Fibroblast of lung (primary cell): ENCODE data around the gene TMEM169.

Source experiments
- CTCF ChIP-seq, 2 donors: IDR thresholded peaks in 1 of 2; conservative IDR thresholded peaks in 1 of 2; 1 replicate in 1 of 2; 2 replicates in 1 of 2; pipeline ENCODE4 v1.5.1; 2011 to 2012; ENCODE audit warnings: low read length in 2 of 2, control low read depth in 1 of 2, inconsistent platforms in 1 of 2, low read depth in 1 of 2, mild to moderate bottlenecking in 1 of 2
- EZH2 ChIP-seq: IDR thresholded peaks from 2 replicates; pipeline ENCODE4 v1.5.1; 2012; ENCODE audit warnings: low read length, control low read depth, mild to moderate bottlenecking; ENCODE audit errors: missing control alignments

- no peak for TF ChIP-seq CTCF (conservative IDR thresholded peaks at IDR 0.05 in 1 of 2, IDR thresholded peaks at IDR 0.05 in 1 of 2; ENCODE audit: low read depth in 1 of 2, low read length in 2 of 2)
- TF ChIP-seq EZH2: no peak
Observed at GRCh38 chr2:216119146-216119545, 37.4 kb downstream of the TMEM169 start.
